Measurements from ENCODE around the gene OR2A2. TPM values are rescaled to one million over a fixed set of nuclear protein-coding genes. Genes with fewer than 3 reads are reported as not detected.

OR2A2 gene
- polyA plus RNA-seq, 1 donor (not counting 4 experiments of a cell fraction or from before 2014, with no cell fraction given): not detected

DNA sequence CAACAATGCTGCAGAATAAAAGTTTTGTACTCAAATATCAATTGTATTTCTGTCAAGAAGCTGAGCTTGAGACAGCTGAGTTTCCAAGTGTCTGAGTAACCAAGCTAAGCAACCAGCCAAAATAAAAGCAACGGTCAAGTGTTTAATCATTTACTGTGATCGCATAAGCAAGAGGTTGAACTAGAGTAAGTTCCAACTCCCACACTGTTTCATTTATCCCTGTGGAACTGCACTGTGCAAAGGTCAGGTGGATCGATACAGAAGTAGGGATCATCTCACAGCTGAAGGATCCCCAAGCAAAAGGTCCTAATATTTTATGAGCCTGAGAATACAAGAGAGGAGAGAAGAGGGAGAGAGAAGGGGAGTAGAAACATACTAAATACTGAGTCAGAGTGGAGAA is 35.0 kb downstream of the OR2A2 start:
- Histone ChIP-seq H3K79me2 (ENCODE audit: control insufficient read depth, insufficient read depth, low read length) (no peaks in the 10 kb centered on the region), H3K4me3 (ENCODE audit: control insufficient read depth in 2 of 3, extremely low read depth in 1 of 3, insufficient read depth in 2 of 3, low read depth in 1 of 3, low read length in 3 of 3) (no peak overlapping the region), H3K9me1 (ENCODE audit: control insufficient read depth, extremely low read depth, insufficient read depth, low read length) (no peaks in the 10 kb centered on the region), H3K4me1 (ENCODE audit: control insufficient read depth, extremely low read depth, insufficient read depth, low read length) (no peaks in the 10 kb centered on the region), H3K9me3 (ENCODE audit: control insufficient read depth, low read depth, low read length) (peaks cover 2% of the 10 kb centered on the region), H4K20me1 (ENCODE audit: control insufficient read depth, extremely low read depth, insufficient read depth, low read length) (no peaks in the 10 kb centered on the region), H3K36me3 (ENCODE audit: control insufficient read depth in 2 of 2, extremely low read depth in 1 of 2, insufficient read depth in 2 of 2, low read length in 2 of 2) (no peaks in the 10 kb centered on the region), H3K27ac (ENCODE audit: control insufficient read depth, insufficient read depth, low read length) (no peak overlapping the region), H3K27me3 (ENCODE audit: control insufficient read depth, extremely low read depth, insufficient read depth, low read length) (no peaks in the 10 kb centered on the region), H3K4me2 (ENCODE audit: control insufficient read depth, extremely low read depth, insufficient read depth, low read depth, low read length) (no peak overlapping the region), H2AFZ (ENCODE audit: control insufficient read depth, low read length) (no peak overlapping the region), H3K9ac (ENCODE audit: control insufficient read depth, extremely low read depth, insufficient read depth, low read length) (no peak overlapping the region)
- FAIRE-seq (no peak), DNase-seq (ENCODE audit: low read depth, low spot score) (no peak)
- TF ChIP-seq EZH2 (IDR thresholded peaks at IDR 0.05; ENCODE audit: low read length): no peak
- TF ChIP-seq, protein P1, sequence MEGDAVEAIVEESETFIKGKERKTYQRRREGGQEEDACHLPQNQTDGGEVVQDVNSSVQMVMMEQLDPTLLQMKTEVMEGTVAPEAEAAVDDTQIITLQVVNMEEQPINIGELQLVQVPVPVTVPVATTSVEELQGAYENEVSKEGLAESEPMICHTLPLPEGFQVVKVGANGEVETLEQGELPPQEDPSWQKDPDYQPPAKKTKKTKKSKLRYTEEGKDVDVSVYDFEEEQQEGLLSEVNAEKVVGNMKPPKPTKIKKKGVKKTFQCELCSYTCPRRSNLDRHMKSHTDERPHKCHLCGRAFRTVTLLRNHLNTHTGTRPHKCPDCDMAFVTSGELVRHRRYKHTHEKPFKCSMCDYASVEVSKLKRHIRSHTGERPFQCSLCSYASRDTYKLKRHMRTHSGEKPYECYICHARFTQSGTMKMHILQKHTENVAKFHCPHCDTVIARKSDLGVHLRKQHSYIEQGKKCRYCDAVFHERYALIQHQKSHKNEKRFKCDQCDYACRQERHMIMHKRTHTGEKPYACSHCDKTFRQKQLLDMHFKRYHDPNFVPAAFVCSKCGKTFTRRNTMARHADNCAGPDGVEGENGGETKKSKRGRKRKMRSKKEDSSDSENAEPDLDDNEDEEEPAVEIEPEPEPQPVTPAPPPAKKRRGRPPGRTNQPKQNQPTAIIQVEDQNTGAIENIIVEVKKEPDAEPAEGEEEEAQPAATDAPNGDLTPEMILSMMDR (optimal IDR thresholded peaks at IDR 0.05 in 1 of 3, IDR thresholded peaks at IDR 0.05 in 1 of 3, conservative IDR thresholded peaks at IDR 0.05 in 1 of 3; ENCODE audit: extremely low read depth in 1 of 3, insufficient read depth in 2 of 3, low read length in 3 of 3): no peak
- dilution Hi-C loops (cut with MboI; ENCODE audit: extremely low pct_ligation_motif_present, low sequenced_read_pairs): no loop called here

DNA sequence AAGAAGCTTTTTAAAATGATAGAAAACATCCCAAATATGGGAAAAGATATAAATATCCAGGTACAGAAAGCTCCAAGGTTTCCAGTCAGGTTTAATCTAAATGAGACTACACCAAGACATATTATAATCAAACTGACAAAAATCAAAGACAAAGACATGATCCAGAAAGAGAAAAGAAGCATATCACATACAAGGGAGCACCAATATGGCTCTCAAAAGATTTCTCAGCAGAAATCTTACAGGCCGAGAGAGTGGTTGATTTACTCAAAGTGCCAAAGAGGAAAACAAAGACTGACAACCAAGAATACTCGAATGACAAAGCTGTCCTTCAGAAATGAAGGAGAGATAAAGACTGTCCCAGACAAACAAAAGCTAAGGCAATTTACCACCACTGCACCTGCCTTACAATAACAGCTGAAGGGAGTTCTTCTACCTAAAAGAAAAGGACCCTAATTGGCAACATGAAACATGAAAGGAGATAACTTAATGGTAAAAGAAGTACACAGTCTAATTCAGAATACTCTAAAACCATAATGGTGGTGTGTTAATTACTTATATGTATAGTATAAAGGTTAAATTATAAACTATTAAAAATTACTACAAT is 38.9 kb downstream of the OR2A2 start:
- H3K36me3 ChIP-seq (ENCODE audit: control insufficient read depth in 2 of 2, extremely low read depth in 1 of 2, insufficient read depth in 2 of 2, low read length in 2 of 2): no peaks in the 10 kb centered on the region
- TF ChIP-seq, protein P1 (optimal IDR thresholded peaks at IDR 0.05 in 1 of 3, IDR thresholded peaks at IDR 0.05 in 1 of 3, conservative IDR thresholded peaks at IDR 0.05 in 1 of 3; ENCODE audit: extremely low read depth in 1 of 3, insufficient read depth in 2 of 3, low read length in 3 of 3): no peak
- no peak for TF ChIP-seq EZH2 (IDR thresholded peaks at IDR 0.05; ENCODE audit: low read length)

More for the DNA sequence above, 38.9 kb downstream of the OR2A2 start:
- H3K9me3 ChIP-seq (ENCODE audit: control insufficient read depth, low read depth, low read length): peaks cover 2% of the 10 kb centered on the region
- H2AFZ ChIP-seq (ENCODE audit: control insufficient read depth, low read length): no peak overlapping the region
- no peaks in the 10 kb centered on the region for H3K27me3 ChIP-seq (ENCODE audit: control insufficient read depth, extremely low read depth, insufficient read depth, low read length)
- DNase-seq (ENCODE audit: low read depth, low spot score) (no peak), FAIRE-seq (no peak)
- dilution Hi-C loops (cut with MboI; ENCODE audit: extremely low pct_ligation_motif_present, low sequenced_read_pairs): no loop called here
- H3K4me3 ChIP-seq (ENCODE audit: control insufficient read depth in 2 of 3, extremely low read depth in 1 of 3, insufficient read depth in 2 of 3, low read depth in 1 of 3, low read length in 3 of 3): no peak overlapping the region
- no peaks in the 10 kb centered on the region for H3K9me1 ChIP-seq (ENCODE audit: control insufficient read depth, extremely low read depth, insufficient read depth, low read length)
- H3K79me2 ChIP-seq (ENCODE audit: control insufficient read depth, insufficient read depth, low read length): no peaks in the 10 kb centered on the region
- H3K27ac ChIP-seq (ENCODE audit: control insufficient read depth, insufficient read depth, low read length): no peak overlapping the region
- no peak overlapping the region for H3K4me2 ChIP-seq (ENCODE audit: control insufficient read depth, extremely low read depth, insufficient read depth, low read depth, low read length)
- H3K4me1 ChIP-seq (ENCODE audit: control insufficient read depth, extremely low read depth, insufficient read depth, low read length): no peaks in the 10 kb centered on the region
- no peak overlapping the region for H3K9ac ChIP-seq (ENCODE audit: control insufficient read depth, extremely low read depth, insufficient read depth, low read length)
- no peaks in the 10 kb centered on the region for H4K20me1 ChIP-seq (ENCODE audit: control insufficient read depth, extremely low read depth, insufficient read depth, low read length)

Measured in keratinocyte (primary cell).